ENCODE results near the gene ACOT8. TPM values are rescaled to one million over a fixed set of nuclear protein-coding genes. Genes with fewer than 3 reads are reported as not detected.

Gene ACOT8
- total RNA-seq, 1 experiment from 2014 or later, result 38.1 TPM

DNA sequence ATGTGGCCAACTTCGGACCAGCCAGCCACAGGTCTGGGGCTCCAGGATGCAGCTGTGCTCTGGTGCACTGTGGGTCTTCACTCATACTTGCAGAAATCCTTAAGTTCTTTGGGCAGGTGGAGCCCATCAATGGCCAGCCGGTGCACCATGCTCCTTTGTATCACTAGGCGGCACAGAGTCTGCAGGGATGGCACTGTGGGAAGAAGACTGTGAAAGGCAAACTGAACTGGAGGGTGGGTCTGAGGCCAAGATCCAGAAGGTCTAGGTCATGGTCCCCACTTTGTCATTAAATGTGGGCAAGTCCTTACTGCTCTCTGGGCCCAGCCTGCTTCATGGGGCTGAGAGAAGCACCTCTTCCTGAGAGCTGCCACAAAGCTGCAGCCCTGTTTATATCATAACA is 31.5 kb upstream of the ACOT8 start:
- Mint-ChIP-seq H3K4me1 (peaks cover 12% of the 10 kb centered on the region), H3K27ac (no peak overlapping the region), H3K4me3 (no peak overlapping the region), H3K27me3 (ENCODE audit: low read depth) (no peaks in the 10 kb centered on the region; the same call in 1 of the 2 replicates), H3K36me3 (peaks cover 8% of the 10 kb centered on the region), H3K9me3 (no peaks in the 10 kb centered on the region)
- POLR2A ChIA-PET, result no interaction called here
- DNase-seq (ENCODE audit: low spot score), result no peak
- TF ChIP-seq SP1 (CRISPR knock-in tag; conservative IDR thresholded peaks at IDR 0.05) (no peak), ZNF219 (CRISPR knock-in tag; IDR thresholded peaks at IDR 0.05; ENCODE audit: borderline replicate concordance) (no peak), HMGA2 (CRISPR knock-in tag; IDR thresholded peaks at IDR 0.05) (no peak), GRHL2 (CRISPR knock-in tag; IDR thresholded peaks at IDR 0.05; ENCODE audit: insufficient replicate concordance, severe bottlenecking) (no peak), ZNF396 (CRISPR knock-in tag; IDR thresholded peaks at IDR 0.05; ENCODE audit: borderline replicate concordance) (no peak), GTF2I (CRISPR knock-in tag; conservative IDR thresholded peaks at IDR 0.05) (no peak), NR2C2 (CRISPR knock-in tag; IDR thresholded peaks at IDR 0.05) (no peak), RELA (CRISPR knock-in tag; IDR thresholded peaks at IDR 0.05; ENCODE audit: borderline replicate concordance) (no peak), FOXK1 (CRISPR knock-in tag; IDR thresholded peaks at IDR 0.05) (no peak), CBFB (CRISPR knock-in tag; IDR thresholded peaks at IDR 0.05; ENCODE audit: low read depth) (no peak), KAT7 (CRISPR knock-in tag; IDR thresholded peaks at IDR 0.05; ENCODE audit: borderline replicate concordance) (no peak), ZNF232 (CRISPR knock-in tag; IDR thresholded peaks at IDR 0.05) (no peak), TEAD1 (CRISPR knock-in tag; IDR thresholded peaks at IDR 0.05) (no peak), NR1H2 (CRISPR knock-in tag; IDR thresholded peaks at IDR 0.05) (no peak), RORB (CRISPR knock-in tag; IDR thresholded peaks at IDR 0.05) (no peak)
- TF ChIP-seq, protein P1, sequence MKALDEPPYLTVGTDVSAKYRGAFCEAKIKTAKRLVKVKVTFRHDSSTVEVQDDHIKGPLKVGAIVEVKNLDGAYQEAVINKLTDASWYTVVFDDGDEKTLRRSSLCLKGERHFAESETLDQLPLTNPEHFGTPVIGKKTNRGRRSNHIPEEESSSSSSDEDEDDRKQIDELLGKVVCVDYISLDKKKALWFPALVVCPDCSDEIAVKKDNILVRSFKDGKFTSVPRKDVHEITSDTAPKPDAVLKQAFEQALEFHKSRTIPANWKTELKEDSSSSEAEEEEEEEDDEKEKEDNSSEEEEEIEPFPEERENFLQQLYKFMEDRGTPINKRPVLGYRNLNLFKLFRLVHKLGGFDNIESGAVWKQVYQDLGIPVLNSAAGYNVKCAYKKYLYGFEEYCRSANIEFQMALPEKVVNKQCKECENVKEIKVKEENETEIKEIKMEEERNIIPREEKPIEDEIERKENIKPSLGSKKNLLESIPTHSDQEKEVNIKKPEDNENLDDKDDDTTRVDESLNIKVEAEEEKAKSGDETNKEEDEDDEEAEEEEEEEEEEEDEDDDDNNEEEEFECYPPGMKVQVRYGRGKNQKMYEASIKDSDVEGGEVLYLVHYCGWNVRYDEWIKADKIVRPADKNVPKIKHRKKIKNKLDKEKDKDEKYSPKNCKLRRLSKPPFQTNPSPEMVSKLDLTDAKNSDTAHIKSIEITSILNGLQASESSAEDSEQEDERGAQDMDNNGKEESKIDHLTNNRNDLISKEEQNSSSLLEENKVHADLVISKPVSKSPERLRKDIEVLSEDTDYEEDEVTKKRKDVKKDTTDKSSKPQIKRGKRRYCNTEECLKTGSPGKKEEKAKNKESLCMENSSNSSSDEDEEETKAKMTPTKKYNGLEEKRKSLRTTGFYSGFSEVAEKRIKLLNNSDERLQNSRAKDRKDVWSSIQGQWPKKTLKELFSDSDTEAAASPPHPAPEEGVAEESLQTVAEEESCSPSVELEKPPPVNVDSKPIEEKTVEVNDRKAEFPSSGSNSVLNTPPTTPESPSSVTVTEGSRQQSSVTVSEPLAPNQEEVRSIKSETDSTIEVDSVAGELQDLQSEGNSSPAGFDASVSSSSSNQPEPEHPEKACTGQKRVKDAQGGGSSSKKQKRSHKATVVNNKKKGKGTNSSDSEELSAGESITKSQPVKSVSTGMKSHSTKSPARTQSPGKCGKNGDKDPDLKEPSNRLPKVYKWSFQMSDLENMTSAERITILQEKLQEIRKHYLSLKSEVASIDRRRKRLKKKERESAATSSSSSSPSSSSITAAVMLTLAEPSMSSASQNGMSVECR (CRISPR knock-in tag; IDR thresholded peaks at IDR 0.05; ENCODE audit: borderline replicate concordance), result no peak
- TF ChIP-seq, protein P2, sequence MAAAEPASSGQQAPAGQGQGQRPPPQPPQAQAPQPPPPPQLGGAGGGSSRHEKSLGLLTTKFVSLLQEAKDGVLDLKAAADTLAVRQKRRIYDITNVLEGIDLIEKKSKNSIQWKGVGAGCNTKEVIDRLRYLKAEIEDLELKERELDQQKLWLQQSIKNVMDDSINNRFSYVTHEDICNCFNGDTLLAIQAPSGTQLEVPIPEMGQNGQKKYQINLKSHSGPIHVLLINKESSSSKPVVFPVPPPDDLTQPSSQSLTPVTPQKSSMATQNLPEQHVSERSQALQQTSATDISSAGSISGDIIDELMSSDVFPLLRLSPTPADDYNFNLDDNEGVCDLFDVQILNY (CRISPR knock-in tag; IDR thresholded peaks at IDR 0.05), result no peak
- TF ChIP-seq, protein P3, sequence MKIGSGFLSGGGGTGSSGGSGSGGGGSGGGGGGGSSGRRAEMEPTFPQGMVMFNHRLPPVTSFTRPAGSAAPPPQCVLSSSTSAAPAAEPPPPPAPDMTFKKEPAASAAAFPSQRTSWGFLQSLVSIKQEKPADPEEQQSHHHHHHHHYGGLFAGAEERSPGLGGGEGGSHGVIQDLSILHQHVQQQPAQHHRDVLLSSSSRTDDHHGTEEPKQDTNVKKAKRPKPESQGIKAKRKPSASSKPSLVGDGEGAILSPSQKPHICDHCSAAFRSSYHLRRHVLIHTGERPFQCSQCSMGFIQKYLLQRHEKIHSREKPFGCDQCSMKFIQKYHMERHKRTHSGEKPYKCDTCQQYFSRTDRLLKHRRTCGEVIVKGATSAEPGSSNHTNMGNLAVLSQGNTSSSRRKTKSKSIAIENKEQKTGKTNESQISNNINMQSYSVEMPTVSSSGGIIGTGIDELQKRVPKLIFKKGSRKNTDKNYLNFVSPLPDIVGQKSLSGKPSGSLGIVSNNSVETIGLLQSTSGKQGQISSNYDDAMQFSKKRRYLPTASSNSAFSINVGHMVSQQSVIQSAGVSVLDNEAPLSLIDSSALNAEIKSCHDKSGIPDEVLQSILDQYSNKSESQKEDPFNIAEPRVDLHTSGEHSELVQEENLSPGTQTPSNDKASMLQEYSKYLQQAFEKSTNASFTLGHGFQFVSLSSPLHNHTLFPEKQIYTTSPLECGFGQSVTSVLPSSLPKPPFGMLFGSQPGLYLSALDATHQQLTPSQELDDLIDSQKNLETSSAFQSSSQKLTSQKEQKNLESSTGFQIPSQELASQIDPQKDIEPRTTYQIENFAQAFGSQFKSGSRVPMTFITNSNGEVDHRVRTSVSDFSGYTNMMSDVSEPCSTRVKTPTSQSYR (CRISPR knock-in tag; IDR thresholded peaks at IDR 0.05), result no peak
- TF ChIP-seq, protein P4, sequence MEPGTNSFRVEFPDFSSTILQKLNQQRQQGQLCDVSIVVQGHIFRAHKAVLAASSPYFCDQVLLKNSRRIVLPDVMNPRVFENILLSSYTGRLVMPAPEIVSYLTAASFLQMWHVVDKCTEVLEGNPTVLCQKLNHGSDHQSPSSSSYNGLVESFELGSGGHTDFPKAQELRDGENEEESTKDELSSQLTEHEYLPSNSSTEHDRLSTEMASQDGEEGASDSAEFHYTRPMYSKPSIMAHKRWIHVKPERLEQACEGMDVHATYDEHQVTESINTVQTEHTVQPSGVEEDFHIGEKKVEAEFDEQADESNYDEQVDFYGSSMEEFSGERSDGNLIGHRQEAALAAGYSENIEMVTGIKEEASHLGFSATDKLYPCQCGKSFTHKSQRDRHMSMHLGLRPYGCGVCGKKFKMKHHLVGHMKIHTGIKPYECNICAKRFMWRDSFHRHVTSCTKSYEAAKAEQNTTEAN (CRISPR knock-in tag; IDR thresholded peaks at IDR 0.05), result no peak
- TF ChIP-seq, protein P5, sequence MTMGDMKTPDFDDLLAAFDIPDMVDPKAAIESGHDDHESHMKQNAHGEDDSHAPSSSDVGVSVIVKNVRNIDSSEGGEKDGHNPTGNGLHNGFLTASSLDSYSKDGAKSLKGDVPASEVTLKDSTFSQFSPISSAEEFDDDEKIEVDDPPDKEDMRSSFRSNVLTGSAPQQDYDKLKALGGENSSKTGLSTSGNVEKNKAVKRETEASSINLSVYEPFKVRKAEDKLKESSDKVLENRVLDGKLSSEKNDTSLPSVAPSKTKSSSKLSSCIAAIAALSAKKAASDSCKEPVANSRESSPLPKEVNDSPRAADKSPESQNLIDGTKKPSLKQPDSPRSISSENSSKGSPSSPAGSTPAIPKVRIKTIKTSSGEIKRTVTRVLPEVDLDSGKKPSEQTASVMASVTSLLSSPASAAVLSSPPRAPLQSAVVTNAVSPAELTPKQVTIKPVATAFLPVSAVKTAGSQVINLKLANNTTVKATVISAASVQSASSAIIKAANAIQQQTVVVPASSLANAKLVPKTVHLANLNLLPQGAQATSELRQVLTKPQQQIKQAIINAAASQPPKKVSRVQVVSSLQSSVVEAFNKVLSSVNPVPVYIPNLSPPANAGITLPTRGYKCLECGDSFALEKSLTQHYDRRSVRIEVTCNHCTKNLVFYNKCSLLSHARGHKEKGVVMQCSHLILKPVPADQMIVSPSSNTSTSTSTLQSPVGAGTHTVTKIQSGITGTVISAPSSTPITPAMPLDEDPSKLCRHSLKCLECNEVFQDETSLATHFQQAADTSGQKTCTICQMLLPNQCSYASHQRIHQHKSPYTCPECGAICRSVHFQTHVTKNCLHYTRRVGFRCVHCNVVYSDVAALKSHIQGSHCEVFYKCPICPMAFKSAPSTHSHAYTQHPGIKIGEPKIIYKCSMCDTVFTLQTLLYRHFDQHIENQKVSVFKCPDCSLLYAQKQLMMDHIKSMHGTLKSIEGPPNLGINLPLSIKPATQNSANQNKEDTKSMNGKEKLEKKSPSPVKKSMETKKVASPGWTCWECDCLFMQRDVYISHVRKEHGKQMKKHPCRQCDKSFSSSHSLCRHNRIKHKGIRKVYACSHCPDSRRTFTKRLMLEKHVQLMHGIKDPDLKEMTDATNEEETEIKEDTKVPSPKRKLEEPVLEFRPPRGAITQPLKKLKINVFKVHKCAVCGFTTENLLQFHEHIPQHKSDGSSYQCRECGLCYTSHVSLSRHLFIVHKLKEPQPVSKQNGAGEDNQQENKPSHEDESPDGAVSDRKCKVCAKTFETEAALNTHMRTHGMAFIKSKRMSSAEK (CRISPR knock-in tag; IDR thresholded peaks at IDR 0.05; ENCODE audit: borderline replicate concordance), result no peak
- CTCF ChIA-PET, result interaction anchor here (2.4 to 2.7 kb wide), 2 partner anchors 35 to 64 kb away, joined by 19 to 30 read pairs; no protein-coding TSS in a partner anchor
- no peak for ATAC-seq
